Kidney epithelial cell (primary cell): ENCODE data around the gene NXPH1. TPM values are rescaled to one million over a fixed set of nuclear protein-coding genes. Genes with fewer than 3 reads are reported as not detected.

ENCODE experiments used
- DNase-seq: peaks from one replicate; pipeline ENCODE4 v3.0.0-alpha.2; 2010; ENCODE audit warnings: low read depth
- H3K27me3 ChIP-seq: 2 replicates; pipeline ENCODE4 v1.6.0; 2011; ENCODE audit warnings: low read length; ENCODE audit not compliant: control insufficient read depth, insufficient read depth
- H3K36me3 ChIP-seq: 2 replicates; pipeline ENCODE4 v1.5.1; 2011; ENCODE audit warnings: low read length; ENCODE audit not compliant: control insufficient read depth, insufficient read depth
- H3K4me3 ChIP-seq: 2 replicates; pipeline ENCODE4 v1.5.1; 2011; ENCODE audit warnings: low read depth, mild to moderate bottlenecking, control low read depth, low read length
- total RNA-seq: library from RNA; depleted of rRNA; stranded (reverse); fragments of >200 nt; gene quantifications from 2 replicates; pipeline ENCODE4 v1.2.3, GENCODE V29; 2015
- TF ChIP-seq, protein P1 (sequence below): IDR thresholded peaks from 2 replicates; pipeline ENCODE4 v1.5.1; 2011; ENCODE audit warnings: mild to moderate bottlenecking, moderate library complexity, low read length, control low read depth, inconsistent platforms; ENCODE audit not compliant: insufficient read depth, poor library complexity, severe bottlenecking

The NXPH1 gene
- total RNA-seq, 1 donor from 2014 or later: not detected

DNA sequence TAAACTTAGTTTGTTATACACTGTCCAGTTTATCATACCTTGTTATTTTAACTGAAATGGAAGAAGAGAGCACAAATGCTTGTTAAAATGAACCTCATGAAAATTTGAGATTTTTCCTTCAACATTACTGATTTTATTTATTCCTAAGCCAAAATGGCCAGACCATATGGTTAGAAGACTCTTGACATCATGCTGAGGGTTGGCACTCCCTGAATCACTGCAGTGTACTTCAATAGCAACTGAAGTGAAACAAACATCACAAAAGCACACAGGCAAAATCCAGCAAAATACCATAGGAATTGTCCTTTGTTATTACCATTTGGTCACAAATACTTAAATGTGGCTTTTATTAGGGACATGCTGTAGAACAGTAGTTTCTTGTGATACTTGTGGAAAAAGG is 347.8 kb downstream of the NXPH1 start:
- no peak for DNase-seq
- no peaks in the 10 kb centered on the region for H3K27me3 ChIP-seq
- H3K36me3 ChIP-seq: no peaks in the 10 kb centered on the region
- no peak overlapping the region for H3K4me3 ChIP-seq
- TF ChIP-seq, protein P1, sequence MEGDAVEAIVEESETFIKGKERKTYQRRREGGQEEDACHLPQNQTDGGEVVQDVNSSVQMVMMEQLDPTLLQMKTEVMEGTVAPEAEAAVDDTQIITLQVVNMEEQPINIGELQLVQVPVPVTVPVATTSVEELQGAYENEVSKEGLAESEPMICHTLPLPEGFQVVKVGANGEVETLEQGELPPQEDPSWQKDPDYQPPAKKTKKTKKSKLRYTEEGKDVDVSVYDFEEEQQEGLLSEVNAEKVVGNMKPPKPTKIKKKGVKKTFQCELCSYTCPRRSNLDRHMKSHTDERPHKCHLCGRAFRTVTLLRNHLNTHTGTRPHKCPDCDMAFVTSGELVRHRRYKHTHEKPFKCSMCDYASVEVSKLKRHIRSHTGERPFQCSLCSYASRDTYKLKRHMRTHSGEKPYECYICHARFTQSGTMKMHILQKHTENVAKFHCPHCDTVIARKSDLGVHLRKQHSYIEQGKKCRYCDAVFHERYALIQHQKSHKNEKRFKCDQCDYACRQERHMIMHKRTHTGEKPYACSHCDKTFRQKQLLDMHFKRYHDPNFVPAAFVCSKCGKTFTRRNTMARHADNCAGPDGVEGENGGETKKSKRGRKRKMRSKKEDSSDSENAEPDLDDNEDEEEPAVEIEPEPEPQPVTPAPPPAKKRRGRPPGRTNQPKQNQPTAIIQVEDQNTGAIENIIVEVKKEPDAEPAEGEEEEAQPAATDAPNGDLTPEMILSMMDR: no peak

DNA sequence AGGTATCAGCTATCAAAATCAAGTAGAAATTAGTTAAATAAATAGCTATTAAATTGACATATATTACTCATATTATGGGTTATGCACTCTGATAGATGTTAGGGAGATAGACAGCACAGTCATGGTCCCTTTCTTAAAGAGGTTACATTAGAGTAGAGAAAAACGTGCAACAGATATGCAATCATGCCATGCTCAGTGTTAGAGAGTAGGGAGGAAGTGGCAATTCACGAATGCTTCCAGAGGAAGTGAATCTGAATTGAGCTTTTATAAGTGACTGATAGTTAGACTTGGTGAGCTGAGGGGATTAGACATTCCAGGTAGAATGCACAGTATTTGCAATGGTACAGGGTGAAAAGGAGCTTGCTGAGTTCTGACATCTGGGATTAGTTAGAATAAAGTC is 349.8 kb downstream of the NXPH1 start:
- no peaks in the 10 kb centered on the region for H3K27me3 ChIP-seq
- TF ChIP-seq, protein P1: no peak
- H3K4me3 ChIP-seq: no peak overlapping the region
- no peaks in the 10 kb centered on the region for H3K36me3 ChIP-seq
- DNase-seq: no peak

DNA sequence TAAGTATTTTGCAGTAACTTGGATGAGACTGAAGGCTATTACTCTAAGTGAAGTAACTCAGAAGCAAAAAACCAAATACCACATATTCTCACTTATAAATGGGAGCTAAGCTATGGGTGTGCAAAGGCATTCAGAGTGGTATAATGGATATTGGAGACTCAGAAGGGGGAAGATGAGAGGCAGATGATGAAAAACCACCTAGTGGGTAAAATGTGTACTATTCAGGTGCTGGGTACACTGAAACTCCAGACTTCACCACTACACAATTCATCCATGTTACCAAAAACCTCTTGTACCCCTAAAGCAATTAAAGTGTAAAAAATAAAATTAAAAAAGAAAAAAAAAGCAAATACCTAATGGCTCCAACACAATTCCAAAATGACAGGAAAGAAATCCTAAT is 351.7 kb downstream of the NXPH1 start:
- H3K4me3 ChIP-seq: no peak overlapping the region
- no peak for DNase-seq
- no peaks in the 10 kb centered on the region for H3K27me3 ChIP-seq
- H3K36me3 ChIP-seq: no peaks in the 10 kb centered on the region
- TF ChIP-seq, protein P1: no peak

DNA sequence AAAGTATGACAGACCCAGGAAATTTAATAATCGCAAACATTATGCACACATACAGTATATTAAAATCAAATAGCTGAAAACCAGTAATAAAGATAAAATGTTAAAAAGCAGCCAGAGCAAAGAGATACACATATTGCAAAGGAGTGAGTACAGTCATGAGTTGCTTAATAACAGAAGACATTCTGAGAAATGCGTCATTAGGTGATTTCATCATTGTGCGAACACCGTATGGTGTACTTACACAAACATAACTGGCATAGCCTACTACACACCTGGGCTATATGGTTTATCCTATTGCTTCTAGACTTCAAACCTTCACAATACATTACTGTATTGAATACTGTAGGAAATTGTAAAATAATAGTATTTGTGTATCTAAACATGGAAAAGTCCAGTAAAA is 367.6 kb downstream of the NXPH1 start:
- Histone ChIP-seq H3K27me3 (no peaks in the 10 kb centered on the region), H3K36me3 (no peaks in the 10 kb centered on the region), H3K4me3 (no peak overlapping the region)
- TF ChIP-seq, protein P1: no peak
- no peak for DNase-seq

Other genes with a start within 250 kb of the NXPH1 start
- gene ICA1, start 171.4 kb upstream of the NXPH1 start, total RNA-seq: 20.7 and 22.1 TPM in 2 replicates